ENCODE results near the gene UTS2B. TPM values are rescaled to one million over a fixed set of nuclear protein-coding genes. Genes with fewer than 3 reads are reported as not detected.

Gene UTS2B
- total and polyA plus RNA-seq, 2 of the 13 experiments (the other 11 are each of a cell fraction or from before 2014, with no cell fraction given), result 0.03 to 0.46 TPM

DNA sequence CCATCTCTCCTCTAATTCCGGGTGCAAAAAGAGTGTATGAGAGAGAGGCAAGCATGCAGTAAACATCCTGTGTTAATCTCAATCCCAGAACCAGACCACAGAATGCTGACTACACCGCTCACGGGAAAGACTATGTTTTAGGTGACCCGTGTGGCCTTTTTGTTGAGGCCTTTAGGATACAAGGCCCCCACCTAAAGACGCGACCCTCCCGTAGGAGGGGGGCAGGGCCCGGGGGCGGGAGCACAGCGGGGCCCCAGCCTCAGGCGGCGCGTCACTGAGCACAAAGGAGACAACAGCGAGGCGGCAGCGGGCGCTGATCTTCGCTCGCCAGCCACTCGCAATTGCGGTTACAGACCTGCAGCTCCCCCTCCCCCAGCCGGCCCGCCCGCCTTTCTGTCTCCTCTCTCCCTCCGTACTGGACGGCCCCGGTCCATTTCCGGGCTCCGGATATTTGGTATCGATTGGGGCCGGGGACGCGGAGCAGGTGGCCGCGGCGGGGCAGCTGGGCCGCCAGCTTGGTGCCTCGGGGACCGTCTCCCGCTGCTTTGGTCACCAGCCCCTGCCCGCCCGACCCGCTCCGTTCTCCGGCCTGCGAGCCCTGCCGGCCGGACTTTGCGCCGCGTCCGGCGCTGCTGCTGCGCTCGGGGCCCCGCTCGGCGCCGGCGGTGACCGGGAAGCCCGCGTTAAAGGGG lies 1.2 kb downstream of the UTS2B start, which contains the start of gene CCDC50 (continued):
- TF ChIP-seq TEAD3 (CRISPR knock-in tag; optimal IDR thresholded peaks at IDR 0.05; ENCODE audit: borderline replicate concordance), result peak; percentile 54
- no peak; the same call in 1 of the 2 replicates for TF ChIP-seq ZNF296 (CRISPR knock-in tag; conservative IDR thresholded peaks at IDR 0.05)
- TF ChIP-seq ATRX (CRISPR knock-in tag; IDR thresholded peaks at IDR 0.05; ENCODE audit: borderline replicate concordance), result no peak
- TF ChIP-seq, protein P1, sequence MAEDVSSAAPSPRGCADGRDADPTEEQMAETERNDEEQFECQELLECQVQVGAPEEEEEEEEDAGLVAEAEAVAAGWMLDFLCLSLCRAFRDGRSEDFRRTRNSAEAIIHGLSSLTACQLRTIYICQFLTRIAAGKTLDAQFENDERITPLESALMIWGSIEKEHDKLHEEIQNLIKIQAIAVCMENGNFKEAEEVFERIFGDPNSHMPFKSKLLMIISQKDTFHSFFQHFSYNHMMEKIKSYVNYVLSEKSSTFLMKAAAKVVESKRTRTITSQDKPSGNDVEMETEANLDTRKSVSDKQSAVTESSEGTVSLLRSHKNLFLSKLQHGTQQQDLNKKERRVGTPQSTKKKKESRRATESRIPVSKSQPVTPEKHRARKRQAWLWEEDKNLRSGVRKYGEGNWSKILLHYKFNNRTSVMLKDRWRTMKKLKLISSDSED (CRISPR knock-in tag; IDR thresholded peaks at IDR 0.05), result no peak
- TF ChIP-seq CHCHD3 (CRISPR knock-in tag; IDR thresholded peaks at IDR 0.05), result no peak
- no peak for TF ChIP-seq PTBP1 (IDR thresholded peaks at IDR 0.05; ENCODE audit: low read depth, low read length, poor library complexity, severe bottlenecking)
- no peak for TF ChIP-seq TGIF2 (CRISPR knock-in tag; IDR thresholded peaks at IDR 0.05)
- TF ChIP-seq, protein P2, sequence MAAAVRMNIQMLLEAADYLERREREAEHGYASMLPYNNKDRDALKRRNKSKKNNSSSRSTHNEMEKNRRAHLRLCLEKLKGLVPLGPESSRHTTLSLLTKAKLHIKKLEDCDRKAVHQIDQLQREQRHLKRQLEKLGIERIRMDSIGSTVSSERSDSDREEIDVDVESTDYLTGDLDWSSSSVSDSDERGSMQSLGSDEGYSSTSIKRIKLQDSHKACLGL (CRISPR knock-in tag; IDR thresholded peaks at IDR 0.05), result peak; percentile 80
- TF ChIP-seq ZFP36L1 (CRISPR knock-in tag; IDR thresholded peaks at IDR 0.05), result no peak
- TF ChIP-seq ZIK1 (CRISPR knock-in tag; IDR thresholded peaks at IDR 0.05; ENCODE audit: borderline replicate concordance, low read depth), result no peak
- peak; percentile 87 for TF ChIP-seq SAP130 (CRISPR knock-in tag; IDR thresholded peaks at IDR 0.05; ENCODE audit: low read depth)
- TF ChIP-seq, protein P3, sequence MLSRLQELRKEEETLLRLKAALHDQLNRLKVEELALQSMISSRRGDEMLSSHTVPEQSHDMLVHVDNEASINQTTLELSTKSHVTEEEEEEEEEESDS (CRISPR knock-in tag; IDR thresholded peaks at IDR 0.05; ENCODE audit: borderline replicate concordance), result no peak
- TF ChIP-seq SP4 (CRISPR knock-in tag; IDR thresholded peaks at IDR 0.05), result peak; percentile 84
- TF ChIP-seq PRDM10 (CRISPR knock-in tag; IDR thresholded peaks at IDR 0.05; ENCODE audit: low read depth), result peak; percentile 73; the same call in 1 of the 2 replicates
- TF ChIP-seq, protein P4, sequence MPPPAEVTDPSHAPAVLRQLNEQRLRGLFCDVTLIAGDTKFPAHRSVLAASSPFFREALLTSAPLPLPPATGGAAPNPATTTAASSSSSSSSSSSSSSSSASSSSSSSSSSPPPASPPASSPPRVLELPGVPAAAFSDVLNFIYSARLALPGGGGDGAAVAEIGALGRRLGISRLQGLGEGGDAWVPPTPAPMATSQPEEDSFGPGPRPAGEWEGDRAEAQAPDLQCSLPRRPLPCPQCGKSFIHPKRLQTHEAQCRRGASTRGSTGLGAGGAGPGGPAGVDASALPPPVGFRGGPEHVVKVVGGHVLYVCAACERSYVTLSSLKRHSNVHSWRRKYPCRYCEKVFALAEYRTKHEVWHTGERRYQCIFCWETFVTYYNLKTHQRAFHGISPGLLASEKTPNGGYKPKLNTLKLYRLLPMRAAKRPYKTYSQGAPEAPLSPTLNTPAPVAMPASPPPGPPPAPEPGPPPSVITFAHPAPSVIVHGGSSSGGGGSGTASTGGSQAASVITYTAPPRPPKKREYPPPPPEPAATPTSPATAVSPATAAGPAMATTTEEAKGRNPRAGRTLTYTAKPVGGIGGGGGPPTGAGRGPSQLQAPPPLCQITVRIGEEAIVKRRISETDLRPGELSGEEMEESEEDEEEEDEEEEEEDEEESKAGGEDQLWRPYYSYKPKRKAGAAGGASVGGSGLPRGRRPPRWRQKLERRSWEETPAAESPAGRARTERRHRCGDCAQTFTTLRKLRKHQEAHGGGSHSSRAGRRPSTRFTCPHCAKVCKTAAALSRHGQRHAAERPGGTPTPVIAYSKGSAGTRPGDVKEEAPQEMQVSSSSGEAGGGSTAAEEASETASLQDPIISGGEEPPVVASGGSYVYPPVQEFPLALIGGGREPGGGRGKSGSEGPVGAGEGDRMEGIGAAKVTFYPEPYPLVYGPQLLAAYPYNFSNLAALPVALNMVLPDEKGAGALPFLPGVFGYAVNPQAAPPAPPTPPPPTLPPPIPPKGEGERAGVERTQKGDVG (CRISPR knock-in tag; IDR thresholded peaks at IDR 0.05; ENCODE audit: borderline replicate concordance), result no peak
- TF ChIP-seq MEF2D (CRISPR knock-in tag; IDR thresholded peaks at IDR 0.05), result peak; percentile 60; the same call in 1 of the 2 replicates
- TF ChIP-seq NFRKB (IDR thresholded peaks at IDR 0.05), result no peak
- TF ChIP-seq MTA1 (CRISPR knock-in tag; IDR thresholded peaks at IDR 0.05; ENCODE audit: borderline replicate concordance), result peak; percentile 26; the same call in 1 of the 2 replicates
- TF ChIP-seq ZNF282 (IDR thresholded peaks at IDR 0.05; ENCODE audit: partially characterized antibody), result no peak
- peak; percentile 11; the same call in 1 of the 2 replicates for TF ChIP-seq STAG1 (CRISPR knock-in tag; IDR thresholded peaks at IDR 0.05)
- TF ChIP-seq ATF7 (IDR thresholded peaks at IDR 0.05), result no peak
- TF ChIP-seq ATF7 (CRISPR knock-in tag; IDR thresholded peaks at IDR 0.05), result no peak
